Stimulated activated CD8-positive, alpha-beta memory T cell treated with anti-CD3 and anti-CD28 coated beads, Interleukin-15, amount 100 ng/mL, for 48 hours (primary cell): ENCODE measurements around the gene INCENP.

ENCODE experiments used
- DNase-seq, 2 donors: peaks; one replicate each; pipeline ENCODE4 v3.0.0-alpha.2; 2020; ENCODE audit warnings: low read depth in 2 of 2

The INCENP gene

DNA sequence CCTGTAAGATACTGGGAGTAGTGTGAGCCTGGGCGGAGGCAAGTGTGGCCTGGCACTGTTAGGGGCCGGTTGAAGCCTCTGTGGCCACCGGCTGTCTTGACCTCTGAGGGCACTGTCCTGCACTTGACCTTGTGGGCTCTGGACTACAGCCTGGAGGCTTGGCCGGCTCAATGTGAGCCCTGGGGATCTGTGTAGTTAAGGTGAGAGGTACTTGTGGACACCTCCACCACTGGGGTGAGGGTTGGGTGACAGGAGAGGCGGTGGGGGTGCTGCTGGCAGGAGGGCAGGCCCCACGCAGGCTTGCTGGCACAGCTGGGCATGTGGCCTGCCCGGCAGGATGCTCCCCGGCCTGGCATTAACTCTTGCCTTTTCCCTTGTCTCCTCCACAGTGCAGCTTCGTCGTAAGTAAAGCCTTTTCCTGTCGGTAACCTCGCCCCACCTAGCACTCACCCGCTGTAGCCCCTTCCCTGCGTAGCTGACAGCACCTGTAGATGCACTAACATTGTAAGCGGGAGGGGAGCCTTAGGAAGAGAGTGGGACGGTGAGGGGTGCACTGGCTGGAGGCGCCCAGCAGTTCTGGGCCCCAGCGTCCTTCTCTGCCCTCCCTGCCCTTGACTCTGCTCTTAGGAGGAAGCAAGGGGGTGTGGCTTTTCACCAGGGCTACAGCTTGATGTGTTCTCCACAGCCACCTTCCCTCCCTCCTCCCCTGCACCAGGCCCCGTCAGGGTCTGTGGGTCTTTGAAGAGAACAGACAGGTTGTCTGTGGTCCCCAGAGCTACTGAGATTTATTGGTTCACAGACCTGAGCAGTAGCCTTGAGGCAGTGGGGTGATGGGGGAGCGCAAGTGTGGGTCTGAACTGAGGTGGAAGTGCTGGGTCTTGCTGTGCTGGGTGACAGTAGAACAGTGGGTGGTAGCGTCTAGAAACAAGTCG lies 17.6 kb downstream of the INCENP start:
- no peak for DNase-seq

DNA sequence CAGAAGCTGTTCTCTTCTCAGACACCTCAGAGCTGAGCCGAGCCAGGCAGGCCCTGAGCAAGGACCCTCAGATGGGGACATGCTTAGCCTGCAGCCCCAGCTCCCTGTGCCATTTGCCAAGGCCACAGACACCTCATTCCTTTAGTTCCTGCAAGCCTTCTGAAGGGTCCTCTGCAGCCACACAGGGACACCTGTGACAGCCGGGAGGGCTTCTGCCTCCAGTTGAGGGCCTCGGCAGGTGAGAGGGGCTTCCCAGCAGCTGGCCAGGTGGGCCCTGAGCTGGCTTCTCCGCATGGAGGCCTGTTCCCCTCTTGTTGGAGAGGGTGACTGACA lies 18.2 kb downstream of the INCENP start:
- DNase-seq = no peak

DNA sequence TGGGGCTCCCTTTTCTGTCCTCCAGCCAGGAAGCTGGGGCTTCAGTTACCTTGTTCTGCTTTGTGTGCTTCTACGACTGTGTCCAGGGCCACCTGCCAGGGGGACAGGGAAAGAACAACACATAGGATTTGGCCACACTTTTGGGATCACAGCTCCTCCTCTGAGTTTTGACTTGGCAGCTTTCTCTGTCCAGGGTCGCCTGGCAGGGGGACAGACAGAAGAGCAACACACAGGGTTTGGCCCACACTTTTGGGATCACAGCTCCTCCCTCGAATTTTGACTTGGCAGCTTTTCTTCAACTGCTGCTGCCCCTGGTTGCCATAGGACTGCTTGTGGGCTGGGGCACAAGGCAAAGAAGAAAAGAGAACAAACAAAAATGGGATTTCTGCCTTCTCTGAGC lies 19.1 kb downstream of the INCENP start:
- DNase-seq = no peak

DNA sequence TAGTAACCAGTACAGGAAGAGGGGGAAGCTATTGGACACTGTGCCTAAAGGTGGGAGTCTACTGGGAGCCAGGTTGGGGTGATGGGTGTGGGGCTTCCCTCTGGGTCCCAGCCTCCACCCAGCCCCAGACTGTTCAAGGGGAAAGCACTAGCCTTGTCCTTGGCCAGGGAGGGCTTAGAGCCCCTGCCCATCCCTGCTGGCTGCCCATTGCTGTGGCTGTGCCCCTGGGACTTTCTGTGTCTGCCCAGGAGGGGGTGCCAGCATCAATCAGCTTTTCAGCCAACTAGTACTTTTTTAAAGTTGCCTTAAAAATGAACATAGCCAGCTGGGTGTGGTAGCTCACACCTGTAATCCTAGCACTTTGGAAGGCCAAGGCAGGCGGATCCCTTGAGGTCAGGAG lies 19.9 kb downstream of the INCENP start:
- DNase-seq = no peak

DNA sequence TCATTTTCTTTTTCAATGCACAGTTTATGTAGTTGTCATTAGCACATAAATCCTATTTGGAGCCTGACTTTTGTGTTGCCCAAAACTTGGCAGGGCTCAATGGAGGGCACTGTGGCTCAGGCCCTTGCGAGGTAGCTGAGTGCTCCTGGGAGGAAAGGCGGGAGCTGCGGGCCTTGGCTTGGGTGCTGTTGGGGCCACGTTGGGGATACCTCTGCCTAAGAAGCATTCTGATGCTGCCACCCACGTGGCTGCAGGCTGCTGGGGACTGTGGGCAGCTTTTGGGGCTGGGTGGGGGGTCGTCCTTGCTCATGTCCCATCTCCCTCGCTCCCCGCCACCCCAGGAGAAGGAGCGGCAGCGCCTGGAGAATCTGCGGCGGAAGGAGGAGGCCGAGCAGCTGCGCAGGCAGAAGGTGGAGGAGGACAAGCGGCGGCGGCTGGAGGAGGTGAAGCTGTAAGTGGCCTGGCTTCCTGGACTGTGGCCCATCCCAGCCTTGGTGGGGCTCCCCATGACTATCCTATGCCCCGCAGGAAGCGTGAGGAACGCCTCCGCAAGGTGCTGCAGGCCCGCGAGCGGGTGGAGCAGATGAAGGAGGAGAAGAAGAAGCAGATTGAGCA lies 20.9 kb downstream of the INCENP start:
- no peak for DNase-seq

DNA sequence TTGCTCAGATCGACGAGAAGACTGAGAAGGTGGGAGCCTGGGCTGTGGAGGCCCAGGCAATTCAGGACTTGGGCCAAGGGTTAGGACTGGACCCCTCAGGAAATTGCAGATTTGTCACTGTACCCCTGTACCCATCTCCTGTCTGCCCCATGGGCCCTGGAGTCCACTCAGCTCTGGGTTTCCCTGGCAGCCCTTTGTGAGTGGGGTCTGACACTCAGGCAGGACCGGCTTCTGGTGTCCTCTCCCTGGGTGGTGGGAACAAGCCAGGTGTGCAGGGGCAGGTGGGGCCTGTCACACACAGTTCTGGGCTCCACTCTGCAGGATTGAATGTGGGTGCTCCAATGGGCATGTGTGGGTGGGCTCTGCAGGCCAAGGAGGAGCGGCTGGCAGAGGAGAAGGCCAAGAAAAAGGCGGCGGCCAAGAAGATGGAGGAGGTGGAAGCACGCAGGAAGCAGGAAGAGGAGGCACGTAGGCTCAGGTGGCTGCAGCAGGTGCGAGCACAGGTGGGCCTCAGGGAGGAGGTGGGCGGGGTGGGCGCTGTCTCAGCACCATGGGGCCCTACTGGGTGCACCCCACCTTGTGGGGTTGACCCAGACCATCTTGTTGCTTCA lies 21.6 kb downstream of the INCENP start:
- no peak for DNase-seq

DNA sequence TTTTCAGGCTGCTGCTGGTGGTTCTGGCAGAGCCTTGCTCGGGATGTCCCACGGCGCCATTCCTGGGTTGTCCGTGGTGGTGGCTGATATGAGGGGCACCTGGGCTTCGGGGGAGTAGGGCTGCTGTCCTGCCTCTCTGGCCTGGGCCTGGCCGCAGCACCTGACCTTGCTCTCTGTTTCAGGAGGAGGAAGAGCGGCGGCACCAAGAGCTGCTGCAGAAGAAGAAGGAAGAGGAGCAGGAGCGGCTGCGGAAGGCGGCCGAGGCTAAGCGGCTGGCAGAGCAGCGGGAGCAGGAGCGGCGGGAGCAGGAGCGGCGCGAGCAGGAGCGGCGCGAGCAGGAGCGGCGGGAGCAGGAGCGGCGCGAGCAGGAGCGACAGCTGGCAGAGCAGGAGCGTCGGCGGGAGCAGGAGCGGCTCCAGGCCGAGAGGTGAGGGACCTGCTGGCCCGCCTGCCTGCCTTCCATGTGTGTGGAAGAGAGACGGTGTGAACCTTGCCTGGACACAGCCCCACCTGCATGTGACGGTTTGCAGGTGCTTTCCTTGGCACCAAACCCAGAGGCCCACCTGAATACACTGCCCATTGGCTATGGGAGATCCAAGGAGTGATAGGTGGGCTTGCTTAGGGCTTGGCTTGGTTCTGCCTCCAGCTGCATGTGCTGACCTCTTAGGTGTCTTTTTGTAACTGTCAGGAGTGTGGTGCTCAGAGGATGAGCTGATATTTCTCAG lies 22.8 kb downstream of the INCENP start:
- no peak for DNase-seq

DNA sequence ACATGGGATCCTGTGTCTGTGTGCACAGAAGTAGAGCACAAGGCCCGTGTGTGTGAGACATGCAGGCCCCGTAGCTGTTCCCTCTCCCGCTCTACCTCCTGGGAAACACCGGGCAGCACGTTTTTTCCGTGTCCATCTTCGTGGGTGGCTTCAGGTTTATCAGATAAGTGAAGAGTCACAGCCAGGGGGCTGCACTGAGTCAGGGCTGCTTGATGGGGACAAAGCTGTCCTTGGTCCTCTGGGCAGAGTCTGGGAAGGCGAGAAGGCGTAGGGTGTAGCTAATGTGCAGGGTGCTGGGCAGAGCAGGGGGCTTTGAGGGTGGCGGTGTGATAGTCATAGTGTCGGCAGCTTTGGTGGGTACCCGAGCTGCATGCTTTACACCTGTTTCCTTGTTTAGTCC lies 23.7 kb downstream of the INCENP start:
- no peak for DNase-seq

DNA sequence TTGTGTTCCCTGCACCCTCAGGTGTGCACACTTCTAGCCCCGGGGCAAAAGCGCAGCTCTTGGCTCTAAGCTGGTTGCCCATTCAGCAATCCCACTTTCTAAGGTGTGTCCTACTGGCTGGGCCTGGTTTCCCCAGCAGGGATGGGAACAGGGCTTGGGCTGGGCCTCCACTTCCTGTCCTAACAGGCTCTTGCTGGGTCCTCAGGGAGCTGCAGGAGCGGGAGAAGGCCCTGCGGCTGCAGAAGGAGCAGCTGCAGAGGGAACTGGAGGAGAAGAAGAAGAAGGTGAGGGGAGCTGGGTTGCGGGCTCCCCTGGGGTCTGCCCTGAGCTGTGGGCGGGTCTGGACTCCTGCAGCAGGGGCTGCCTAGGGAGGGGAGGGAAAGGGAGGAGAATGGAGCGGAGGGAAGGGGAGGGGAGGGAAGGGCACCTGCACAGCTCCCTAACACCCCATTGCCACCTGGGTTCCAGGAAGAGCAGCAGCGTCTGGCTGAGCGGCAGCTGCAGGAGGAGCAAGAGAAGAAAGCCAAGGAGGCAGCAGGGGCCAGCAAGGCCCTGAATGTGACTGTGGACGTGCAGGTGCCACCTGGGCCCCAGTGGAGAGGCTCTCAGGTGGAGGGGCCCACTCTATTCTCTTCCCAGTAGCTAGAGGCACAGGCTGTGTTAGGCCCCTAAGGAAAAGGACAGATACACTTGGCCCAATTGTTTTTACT lies 24.6 kb downstream of the INCENP start:
- DNase-seq = no peak

DNA sequence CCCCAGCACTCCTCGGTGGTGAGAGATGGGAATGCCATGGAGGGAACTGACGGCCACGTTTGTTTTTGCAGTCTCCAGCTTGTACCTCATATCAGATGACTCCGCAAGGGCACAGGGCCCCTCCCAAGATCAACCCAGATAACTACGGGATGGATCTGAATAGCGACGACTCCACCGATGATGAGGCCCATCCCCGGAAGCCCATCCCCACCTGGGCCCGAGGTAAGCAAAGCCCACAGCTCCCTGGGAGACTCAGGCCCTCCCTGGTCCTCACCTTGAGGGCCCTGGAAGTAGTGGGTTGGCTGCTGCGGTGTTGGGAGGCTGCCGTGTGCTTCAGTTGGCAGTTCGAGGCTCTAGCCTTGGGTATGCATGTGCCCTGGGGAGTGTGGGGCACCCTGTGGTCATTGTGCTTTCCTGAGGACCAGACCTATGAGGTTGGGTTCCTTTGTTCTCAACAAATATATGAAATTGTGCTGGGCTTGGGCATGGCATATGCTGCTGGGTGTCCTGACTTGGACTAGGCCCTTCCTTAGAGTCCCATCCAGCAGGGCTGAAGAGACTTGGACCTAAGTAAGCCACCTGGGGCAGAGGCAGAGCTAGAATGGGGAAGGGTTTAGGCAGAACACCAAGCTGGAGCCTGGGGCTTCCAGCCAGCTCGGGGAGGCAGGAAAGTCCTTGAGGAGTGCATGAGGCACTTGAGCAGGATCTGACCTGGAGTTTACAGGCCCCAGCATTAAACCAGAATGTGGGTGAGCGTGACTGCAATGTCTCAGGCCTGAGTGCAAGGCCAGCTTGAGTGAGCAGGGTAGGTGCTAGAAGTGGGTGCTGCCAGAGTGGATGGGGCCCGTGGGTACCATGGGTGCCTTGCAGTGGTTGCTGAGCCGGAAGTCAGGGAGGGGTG lies 26.4 kb downstream of the INCENP start:
- DNase-seq = no peak

DNA sequence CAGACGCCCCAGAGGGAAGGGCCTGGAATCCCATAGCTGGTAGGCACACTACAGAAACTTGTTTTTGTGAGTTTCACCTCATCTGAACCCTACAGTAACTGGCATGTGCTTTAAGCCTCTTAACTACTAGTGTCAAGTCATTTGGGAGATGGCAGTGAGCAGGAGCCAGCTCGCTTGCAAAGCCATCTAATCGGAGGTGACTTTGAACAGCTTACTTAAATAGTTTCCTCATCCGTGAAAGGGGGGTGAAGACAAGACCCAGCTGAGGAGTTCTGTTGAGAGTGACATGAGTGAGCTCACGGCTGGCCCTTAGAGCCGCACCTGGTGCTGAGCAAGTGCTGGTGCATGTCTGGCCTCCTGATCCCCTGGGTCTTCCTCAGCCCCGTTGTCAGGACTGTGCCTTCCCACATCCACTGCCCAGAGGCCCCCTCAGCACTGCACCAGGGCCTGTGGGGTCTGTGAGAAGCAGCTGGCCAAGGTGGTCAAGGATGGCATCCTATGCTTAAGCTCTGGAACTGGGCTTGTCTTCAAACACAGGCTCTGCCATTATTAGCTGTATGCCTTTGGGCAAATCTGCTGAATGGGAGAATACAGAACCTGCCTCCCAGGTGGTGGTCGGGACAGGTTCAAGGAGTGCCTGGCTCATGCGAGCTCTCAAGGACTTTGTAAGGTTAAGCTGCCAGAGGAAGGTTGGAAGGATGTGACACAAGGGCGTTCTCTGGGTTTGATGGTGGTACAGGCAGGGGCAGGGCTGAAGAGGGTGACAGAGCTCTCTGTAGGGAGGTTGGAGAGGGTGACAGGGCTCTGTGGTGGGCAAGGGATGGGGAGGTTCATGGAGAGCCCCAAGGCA lies 27.3 kb downstream of the INCENP start:
- DNase-seq = no peak

DNA sequence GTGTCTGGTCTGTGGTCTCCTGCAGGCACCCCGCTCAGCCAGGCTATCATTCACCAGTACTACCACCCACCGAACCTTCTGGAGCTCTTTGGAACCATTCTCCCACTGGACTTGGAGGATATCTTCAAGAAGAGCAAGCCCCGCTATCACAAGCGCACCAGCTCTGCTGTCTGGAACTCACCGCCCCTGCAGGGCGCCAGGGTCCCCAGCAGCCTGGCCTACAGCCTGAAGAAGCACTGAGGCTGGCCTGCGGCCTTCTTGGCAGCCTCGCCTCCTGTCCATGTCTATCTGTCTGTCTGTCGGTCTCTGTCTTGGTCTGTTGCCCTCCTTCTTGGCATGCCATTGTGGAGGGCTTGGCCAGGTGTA lies 27.9 kb downstream of the INCENP start:
- DNase-seq = no peak

DNA sequence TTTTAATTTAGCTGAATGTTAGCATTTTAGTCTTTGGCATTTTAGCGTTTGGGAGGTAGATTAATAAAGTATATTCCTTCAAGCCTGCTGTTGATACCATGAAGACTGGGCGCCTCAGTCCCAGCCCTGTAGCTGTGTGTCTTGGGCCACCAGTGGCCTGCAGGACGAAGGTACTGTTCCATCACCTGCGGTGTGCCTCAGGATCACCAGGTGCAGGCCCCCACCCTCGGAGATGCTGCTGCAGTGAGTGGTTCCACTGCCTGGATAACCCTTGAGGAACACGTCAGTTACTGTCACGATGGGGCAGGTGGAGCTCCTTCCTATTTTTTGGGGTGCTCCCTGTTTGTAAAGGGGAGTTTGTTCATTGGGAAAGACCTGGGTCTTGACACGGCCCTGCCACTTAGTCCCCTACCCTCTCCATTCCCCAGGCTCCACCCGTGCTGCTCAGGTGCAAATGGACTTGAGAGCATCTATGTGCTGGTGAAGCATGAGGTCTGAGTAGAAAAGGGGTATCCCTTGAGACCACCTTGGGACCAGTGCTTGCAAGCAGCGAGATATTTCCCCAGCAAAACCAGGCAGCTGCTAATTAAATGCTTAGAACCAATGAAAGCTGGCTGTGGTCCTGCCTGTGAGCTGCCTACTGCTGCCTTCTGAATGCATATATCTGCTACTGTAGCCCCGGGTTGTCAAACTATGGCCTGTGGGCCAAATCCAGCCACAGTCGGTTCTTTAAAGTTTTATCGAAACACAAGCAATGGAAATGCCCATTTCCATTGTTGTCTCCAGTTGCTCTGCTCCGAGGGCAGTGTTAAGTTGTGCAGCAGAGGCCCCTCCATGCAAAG lies 28.7 kb downstream of the INCENP start:
- DNase-seq = no peak

DNA sequence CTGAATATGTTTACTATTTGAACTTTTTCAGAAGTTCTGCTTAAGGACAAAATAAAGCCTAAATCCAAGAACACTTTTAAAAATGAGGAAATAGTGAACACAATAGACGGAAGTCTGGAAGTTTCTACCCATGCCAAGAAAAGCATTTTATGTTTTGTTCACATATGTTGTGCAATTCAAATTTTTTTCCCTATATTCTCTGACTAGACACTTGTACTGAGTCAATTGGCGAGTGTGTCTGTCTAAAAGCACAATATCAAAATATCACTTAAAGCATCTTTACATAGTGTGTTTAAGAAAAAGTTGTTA lies 29.2 kb downstream of the INCENP start:
- no peak for DNase-seq

DNA sequence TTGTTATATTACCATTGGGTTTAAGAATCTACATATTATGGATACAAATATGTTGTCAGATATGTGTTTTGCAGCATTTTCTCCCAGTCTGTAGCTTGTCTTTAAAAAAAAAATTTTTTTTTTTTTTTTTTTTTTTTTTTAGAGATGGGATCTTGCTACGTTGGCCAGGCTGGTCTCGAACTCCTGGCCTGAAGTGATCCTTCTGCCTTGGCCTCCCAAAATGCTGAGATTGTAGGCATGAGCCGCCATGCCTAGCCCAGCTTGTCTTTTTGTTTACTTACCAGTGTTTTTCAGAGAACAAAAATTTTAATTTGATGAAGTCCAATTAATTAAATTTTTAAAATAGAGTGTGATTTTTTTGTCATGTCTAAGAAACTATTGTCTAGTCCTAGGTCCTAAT lies 29.8 kb downstream of the INCENP start:
- DNase-seq = no peak

DNA sequence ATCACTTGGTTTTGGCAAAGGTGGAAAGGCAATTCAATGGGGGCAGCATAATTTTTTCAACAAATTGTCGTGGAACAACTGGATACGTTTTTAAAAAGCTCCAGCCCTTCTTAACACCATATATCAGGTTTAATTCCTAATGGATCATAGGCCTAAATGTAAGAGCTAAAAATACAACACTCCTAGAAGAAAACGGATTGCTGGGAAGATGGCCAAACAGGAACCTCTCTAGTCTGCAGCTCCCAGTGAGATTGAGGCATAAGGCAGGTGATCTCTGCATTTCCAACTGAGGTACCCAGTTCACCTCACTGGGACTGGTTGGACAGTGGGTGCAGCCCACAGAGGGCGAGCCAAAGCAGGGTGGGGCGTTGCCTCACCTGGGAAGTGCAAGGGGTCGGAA lies 33.8 kb downstream of the INCENP start:
- DNase-seq = no peak

DNA sequence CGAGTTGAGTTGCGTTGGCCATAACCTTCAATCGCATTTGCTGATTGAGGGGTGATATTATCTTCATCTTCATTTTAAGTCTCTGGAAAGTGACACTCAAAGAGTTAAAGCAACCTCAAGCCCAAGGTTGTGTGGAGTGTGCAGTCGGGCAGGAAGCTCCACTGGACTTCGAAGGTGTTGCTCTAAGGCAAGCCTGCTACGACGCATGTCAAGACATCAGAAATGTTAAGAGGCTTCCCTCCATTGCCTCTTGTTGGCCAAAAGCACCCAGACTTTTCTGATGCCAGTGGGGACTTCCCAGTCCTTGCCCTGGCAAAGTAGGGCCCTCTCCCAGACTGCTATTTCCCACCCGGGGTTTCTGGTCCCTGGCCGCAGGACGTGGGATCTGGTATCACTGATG lies 42.6 kb downstream of the INCENP start:
- DNase-seq = no peak

DNA sequence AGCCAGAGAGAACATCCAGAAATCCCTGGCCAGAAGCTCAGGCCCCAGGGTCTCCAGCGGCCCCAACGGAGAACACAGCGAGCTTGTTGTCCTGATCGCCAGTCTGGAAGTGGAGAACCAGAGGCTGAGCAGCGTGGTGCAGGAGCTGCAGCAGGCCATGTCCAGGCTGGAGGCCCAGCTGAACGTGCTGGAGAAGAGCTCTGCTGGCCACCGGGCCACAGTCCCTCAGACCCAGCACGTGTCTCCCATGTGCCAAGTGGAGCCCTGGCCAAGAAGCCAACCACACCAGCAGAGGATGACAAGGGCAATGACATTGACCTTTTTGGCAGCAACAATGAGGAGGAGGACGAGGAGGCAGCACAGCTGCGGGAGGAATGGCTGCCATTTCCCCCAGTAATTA lies 45.6 kb downstream of the INCENP start:
- DNase-seq = no peak

DNA sequence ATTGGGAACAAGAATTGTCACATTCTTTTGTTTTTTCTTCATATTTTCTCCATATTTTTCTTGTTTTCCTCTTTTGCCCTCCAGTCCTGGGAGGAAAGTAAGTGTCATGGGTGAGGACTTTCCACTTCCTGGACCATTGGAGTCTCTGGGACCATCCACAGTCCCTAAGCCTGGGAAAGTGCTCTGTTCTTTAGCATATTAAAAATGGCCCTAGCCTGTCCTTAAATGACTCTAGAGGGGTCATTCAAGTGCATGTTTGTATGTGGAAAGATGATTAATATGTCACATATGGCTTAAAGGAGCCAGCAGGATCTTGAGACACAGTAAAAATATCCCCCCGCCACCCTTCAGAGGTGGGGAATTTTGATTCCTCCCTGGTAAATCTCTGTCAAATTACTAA lies 46.1 kb downstream of the INCENP start:
- DNase-seq = no peak
